DND-41 (cell line): ENCODE data around the gene MFAP1.

Experiments
- ATAC-seq: fragments of 200-7000 bp; cut with Tn5 transposase; 3 replicates; pipeline ENCODE4 v1.9.1; 2021; ENCODE audit warnings: low read depth; ENCODE audit not compliant: insufficient read depth
- DNase-seq: peaks from one replicate; pipeline ENCODE4 v3.0.0-alpha.2; 2020
- H2AFZ ChIP-seq: 2 replicates; pipeline ENCODE4 v1.6.0; 2012; ENCODE audit warnings: low read depth, low read length
- H3K27ac ChIP-seq: 2 replicates; pipeline ENCODE4 v1.5.1; 2012; ENCODE audit warnings: low read length, inconsistent platforms
- H3K27me3 ChIP-seq: fragments of 200-600 bp; sonication (generic); 2 replicates; pipeline ENCODE4 v1.6.0; 2012; ENCODE audit warnings: low read length, mild to moderate bottlenecking, inconsistent platforms; ENCODE audit not compliant: insufficient read depth, poor library complexity
- H3K36me3 ChIP-seq: 2 replicates; pipeline ENCODE4 v1.5.1; 2012; ENCODE audit warnings: low read length, inconsistent platforms; ENCODE audit not compliant: insufficient read depth
- H3K4me1 ChIP-seq: 2 replicates; pipeline ENCODE4 v1.5.1; 2012; ENCODE audit warnings: mild to moderate bottlenecking, low read length; ENCODE audit not compliant: insufficient read depth
- H3K4me2 ChIP-seq: 2 replicates; pipeline ENCODE4 v1.6.0; 2012; ENCODE audit warnings: mild to moderate bottlenecking, moderate library complexity, low read length, inconsistent platforms; ENCODE audit not compliant: insufficient read depth
- H3K4me3 ChIP-seq, 2 experiments: fragments of 200-600 bp in 1 of 2; shearing (Covaris generic) in 1 of 2; 2 replicates each; pipeline ENCODE4 v1.5.1; 2012 to 2016; ENCODE audit warnings: inconsistent platforms in 2 of 2, low read length in 2 of 2, mild to moderate bottlenecking in 2 of 2, low read depth in 1 of 2, moderate library complexity in 1 of 2
- H3K79me2 ChIP-seq: 2 replicates; pipeline ENCODE4 v1.6.0; 2012; ENCODE audit warnings: low read length, inconsistent platforms; ENCODE audit not compliant: insufficient read depth
- H3K9ac ChIP-seq: 2 replicates; pipeline ENCODE4 v1.6.0; 2012; ENCODE audit warnings: low read depth, mild to moderate bottlenecking, inconsistent platforms, low read length, moderate library complexity
- H3K9me3 ChIP-seq: 2 replicates; pipeline ENCODE4 v1.5.1; 2012; ENCODE audit warnings: low read length, moderate library complexity, mild to moderate bottlenecking, inconsistent platforms; ENCODE audit not compliant: insufficient read depth, severe bottlenecking
- H4K20me1 ChIP-seq: 2 replicates; pipeline ENCODE4 v1.6.0; 2012; ENCODE audit warnings: low read length; ENCODE audit not compliant: insufficient read depth
- EZH2 ChIP-seq: IDR thresholded peaks from 3 replicates; pipeline ENCODE4 v1.6.1; 2012; ENCODE audit warnings: borderline replicate concordance, low read depth, mild to moderate bottlenecking, moderate library complexity, low read length, inconsistent platforms; ENCODE audit not compliant: severe bottlenecking
- TF ChIP-seq, protein P1 (sequence below): IDR thresholded peaks from 2 replicates; pipeline ENCODE4 v1.5.1; 2012; ENCODE audit warnings: borderline replicate concordance, low read length, moderate library complexity, mild to moderate bottlenecking; ENCODE audit not compliant: poor library complexity, severe bottlenecking; ENCODE audit errors: extremely low read depth

The MFAP1 gene

DNA sequence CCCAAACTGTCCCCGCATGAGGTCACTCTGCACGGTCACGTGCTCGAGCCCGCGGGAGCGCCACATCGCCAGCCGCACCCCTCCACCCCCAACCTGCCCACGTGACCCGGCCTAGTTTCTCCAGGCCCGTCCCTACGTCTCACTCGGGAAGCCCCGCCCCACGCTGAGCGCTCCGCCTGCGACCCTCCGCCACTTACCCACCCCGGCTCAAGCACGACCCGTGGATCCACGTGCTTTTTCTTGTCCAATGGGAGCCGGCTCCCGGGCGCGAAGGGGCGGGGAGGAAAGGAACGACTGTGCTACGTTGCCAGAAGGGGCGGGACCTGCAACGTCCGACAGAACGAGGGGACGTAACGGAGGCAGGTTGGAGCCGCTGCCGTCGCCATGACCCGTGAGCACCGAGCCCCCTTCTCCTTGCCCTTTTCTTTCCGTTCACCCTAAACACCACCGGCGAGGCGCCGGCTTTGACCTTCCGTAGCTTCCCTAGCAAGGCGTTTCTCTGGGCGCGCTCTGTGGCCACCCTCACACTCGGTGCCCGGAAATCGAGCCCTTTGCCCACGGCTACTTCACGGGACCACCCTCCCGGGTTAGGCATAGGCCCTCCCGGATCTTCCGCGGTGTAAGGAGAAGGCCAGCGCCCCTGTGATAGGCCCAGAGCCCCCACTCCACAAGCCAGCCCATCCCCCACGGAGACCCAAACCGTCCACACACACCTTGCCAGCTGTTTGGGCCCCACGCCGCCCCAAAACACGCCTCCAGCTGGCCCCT is 32.3 kb downstream of the MFAP1 start, which contains the start of gene SERF2:
Gene SERF2, plus strand, starts transcription at position 328 of the 768 bp plus-strand sequence. Its CDS starts 57 bp downstream, at position 385.
- Histone ChIP-seq H3K27ac (peak within 1 kb of the TSS; percentile 99), H3K36me3 (peaks cover 48% of the 10 kb centered on the region), H3K27me3 (no peaks in the 10 kb centered on the region), H3K9me3 (no peaks in the 10 kb centered on the region), H3K9ac (peak within 1 kb of the TSS; percentile 100), H4K20me1 (peaks cover 37% of the 10 kb centered on the region), H2AFZ (peak within 1 kb of the TSS; percentile 94), H3K4me2 (peak within 1 kb of the TSS; percentile 71), H3K4me3 (peak within 1 kb of the TSS; percentile 98 to 99), H3K4me1 (peaks cover 34% of the 10 kb centered on the region), H3K79me2 (peaks cover 36% of the 10 kb centered on the region)
- ATAC-seq (peak; percentile 95), DNase-seq (peak; percentile 100)
- TF ChIP-seq, protein P1, sequence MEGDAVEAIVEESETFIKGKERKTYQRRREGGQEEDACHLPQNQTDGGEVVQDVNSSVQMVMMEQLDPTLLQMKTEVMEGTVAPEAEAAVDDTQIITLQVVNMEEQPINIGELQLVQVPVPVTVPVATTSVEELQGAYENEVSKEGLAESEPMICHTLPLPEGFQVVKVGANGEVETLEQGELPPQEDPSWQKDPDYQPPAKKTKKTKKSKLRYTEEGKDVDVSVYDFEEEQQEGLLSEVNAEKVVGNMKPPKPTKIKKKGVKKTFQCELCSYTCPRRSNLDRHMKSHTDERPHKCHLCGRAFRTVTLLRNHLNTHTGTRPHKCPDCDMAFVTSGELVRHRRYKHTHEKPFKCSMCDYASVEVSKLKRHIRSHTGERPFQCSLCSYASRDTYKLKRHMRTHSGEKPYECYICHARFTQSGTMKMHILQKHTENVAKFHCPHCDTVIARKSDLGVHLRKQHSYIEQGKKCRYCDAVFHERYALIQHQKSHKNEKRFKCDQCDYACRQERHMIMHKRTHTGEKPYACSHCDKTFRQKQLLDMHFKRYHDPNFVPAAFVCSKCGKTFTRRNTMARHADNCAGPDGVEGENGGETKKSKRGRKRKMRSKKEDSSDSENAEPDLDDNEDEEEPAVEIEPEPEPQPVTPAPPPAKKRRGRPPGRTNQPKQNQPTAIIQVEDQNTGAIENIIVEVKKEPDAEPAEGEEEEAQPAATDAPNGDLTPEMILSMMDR = no peak
- no peak for TF ChIP-seq EZH2

DNA sequence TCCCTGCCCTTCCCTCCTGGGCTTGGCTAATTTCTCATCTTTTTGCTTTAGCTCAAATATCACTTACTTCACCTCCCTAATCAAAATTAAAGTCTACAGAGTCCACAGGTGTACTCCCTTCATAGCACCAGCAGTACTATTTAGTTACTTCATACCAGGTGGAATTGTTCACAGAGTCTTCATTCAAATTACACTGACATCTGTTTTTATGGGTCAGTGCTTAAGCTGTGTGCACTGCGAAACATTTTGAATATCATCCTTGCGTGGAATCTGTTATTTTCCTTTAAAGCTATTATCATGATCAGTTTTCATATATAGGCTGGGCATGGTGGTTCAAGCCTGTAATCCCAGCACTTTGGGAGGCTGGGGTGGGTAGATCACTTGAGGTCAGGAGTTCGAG is 35.1 kb downstream of the MFAP1 start:
- Histone ChIP-seq H3K27ac (no peak overlapping the region), H3K9ac (no peak overlapping the region), H3K79me2 (peaks cover 23% of the 10 kb centered on the region), H3K4me3 (no peak overlapping the region), H3K27me3 (no peaks in the 10 kb centered on the region), H3K9me3 (no peaks in the 10 kb centered on the region), H4K20me1 (peaks cover 22% of the 10 kb centered on the region), H3K4me1 (peaks cover 22% of the 10 kb centered on the region), H3K4me2 (no peak overlapping the region), H3K36me3 (peaks cover 22% of the 10 kb centered on the region), H2AFZ (no peak overlapping the region)
- TF ChIP-seq EZH2 = no peak
- TF ChIP-seq, protein P1 = no peak
- ATAC-seq (no peak), DNase-seq (no peak)

DNA sequence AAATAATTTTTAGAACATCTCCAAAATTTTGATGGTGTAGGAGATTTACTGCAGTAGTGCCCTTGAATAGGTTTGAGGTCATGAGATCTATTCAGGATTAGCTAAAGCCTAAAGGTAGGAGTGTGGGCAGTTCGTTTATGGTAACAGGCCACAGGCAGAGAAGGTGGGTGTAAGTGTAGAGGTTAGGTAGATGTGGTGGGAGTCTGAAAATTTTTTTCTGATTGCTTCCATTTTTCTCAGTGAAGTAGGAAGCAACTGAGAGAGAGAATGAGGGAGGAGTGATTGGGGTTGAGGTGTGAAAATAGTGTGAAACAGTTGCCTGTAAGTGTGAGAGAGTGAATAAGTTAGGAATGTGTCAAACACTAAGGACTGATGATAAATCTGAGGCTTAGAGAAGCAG is 45.5 kb downstream of the MFAP1 start:
- Histone ChIP-seq H4K20me1 (no peaks in the 10 kb centered on the region), H3K9ac (no peak overlapping the region), H3K36me3 (no peaks in the 10 kb centered on the region), H3K4me2 (peak overlapping the region; percentile 12; the same call in 1 of the 2 replicates), H3K27ac (no peak overlapping the region), H2AFZ (no peak overlapping the region), H3K9me3 (no peaks in the 10 kb centered on the region), H3K27me3 (no peaks in the 10 kb centered on the region), H3K4me1 (peaks cover 24% of the 10 kb centered on the region), H3K79me2 (0 out of 2 replicates have a peak, but pooled peaks cover 3% of the 10 kb centered on the region), H3K4me3 (no peak overlapping the region)
- ATAC-seq = no peak
- TF ChIP-seq EZH2 = no peak
- TF ChIP-seq, protein P1 = no peak
- no peak for DNase-seq
